Measurements from ENCODE around the gene TNRC18. TPM values are rescaled to one million over a fixed set of nuclear protein-coding genes. Genes with fewer than 3 reads are reported as not detected.

Gene TNRC18
- polyA plus RNA-seq, 1 donor from 2014 or later = 23.6 TPM

GRCh38 chr7:5357951-5358350 is 65.7 kb downstream of the TNRC18 start:
- Histone ChIP-seq H3F3A (ENCODE audit: insufficient read depth, low read length, poor library complexity, severe bottlenecking) (no peaks in the 10 kb centered on the region), H3K4me2 (ENCODE audit: low read length) (no peak overlapping the region), H3K9me2 (ENCODE audit: insufficient read depth, low read length) (no peaks in the 10 kb centered on the region), H2AFZ (ENCODE audit: low read depth, low read length) (no peak overlapping the region), H3K4me3 (ENCODE audit: low read length) (no peak overlapping the region), H4K20me1 (ENCODE audit: insufficient read depth) (peaks cover 10% of the 10 kb centered on the region), H3K27me3 (ENCODE audit: insufficient read depth, low read depth, low read length) (no peaks in the 10 kb centered on the region), H3K79me2 (replicated peaks; ENCODE audit: insufficient read depth, low read length) (peaks cover 54% of the 10 kb centered on the region), H3K27ac (ENCODE audit: low read length) (no peak overlapping the region), H3K9ac (ENCODE audit: low read length) (no peak overlapping the region), H3K9me3 (ENCODE audit: low read length) (no peaks in the 10 kb centered on the region), H3K36me3 (ENCODE audit: insufficient read depth, low read length) (peaks cover 8% of the 10 kb centered on the region)
- TF ChIP-seq POLR2AphosphoS5 (IDR thresholded peaks at IDR 0.05) = no peak
- TF ChIP-seq RAD21 (conservative IDR thresholded peaks at IDR 0.05) = no peak
- no peak for TF ChIP-seq SMC3 (conservative IDR thresholded peaks at IDR 0.05; ENCODE audit: poor library complexity)
- TF ChIP-seq MXI1 (conservative IDR thresholded peaks at IDR 0.05; ENCODE audit: poor library complexity, severe bottlenecking) = no peak
- no peak for TF ChIP-seq EZH2 (IDR thresholded peaks at IDR 0.05; ENCODE audit: borderline replicate concordance, insufficient read depth, low read length, poor library complexity, severe bottlenecking)
- no peak for TF ChIP-seq CTCF (IDR thresholded peaks at IDR 0.05; ENCODE audit: poor library complexity, severe bottlenecking)
- TF ChIP-seq EP300 (conservative IDR thresholded peaks at IDR 0.05; ENCODE audit: poor library complexity, severe bottlenecking) = no peak
- TF ChIP-seq TAF1 (IDR thresholded peaks at IDR 0.05; ENCODE audit: low read depth) = no peak
- no peak for TF ChIP-seq REST (IDR thresholded peaks at IDR 0.05; ENCODE audit: borderline replicate concordance)

GRCh38 chr7:5356751-5357119 is 66.9 kb downstream of the TNRC18 start:
- Histone ChIP-seq H3K4me3 (ENCODE audit: low read length) (no peak overlapping the region), H3K9me2 (ENCODE audit: insufficient read depth, low read length) (no peaks in the 10 kb centered on the region), H3K79me2 (replicated peaks; ENCODE audit: insufficient read depth, low read length) (peaks cover 56% of the 10 kb centered on the region), H3K36me3 (ENCODE audit: insufficient read depth, low read length) (peaks cover 9% of the 10 kb centered on the region), H4K20me1 (ENCODE audit: insufficient read depth) (peaks cover 16% of the 10 kb centered on the region), H3K27me3 (ENCODE audit: insufficient read depth, low read depth, low read length) (no peaks in the 10 kb centered on the region), H3F3A (ENCODE audit: insufficient read depth, low read length, poor library complexity, severe bottlenecking) (no peaks in the 10 kb centered on the region), H3K27ac (ENCODE audit: low read length) (no peak overlapping the region), H3K4me2 (ENCODE audit: low read length) (no peak overlapping the region), H3K9ac (ENCODE audit: low read length) (no peak overlapping the region), H2AFZ (ENCODE audit: low read depth, low read length) (no peak overlapping the region), H3K9me3 (ENCODE audit: low read length) (no peaks in the 10 kb centered on the region)
- TF ChIP-seq EZH2 (IDR thresholded peaks at IDR 0.05; ENCODE audit: borderline replicate concordance, insufficient read depth, low read length, poor library complexity, severe bottlenecking) = no peak
- TF ChIP-seq MXI1 (conservative IDR thresholded peaks at IDR 0.05; ENCODE audit: poor library complexity, severe bottlenecking) = no peak
- TF ChIP-seq POLR2AphosphoS5 (IDR thresholded peaks at IDR 0.05) = no peak
- TF ChIP-seq CTCF (IDR thresholded peaks at IDR 0.05; ENCODE audit: poor library complexity, severe bottlenecking) = no peak
- no peak for TF ChIP-seq EP300 (conservative IDR thresholded peaks at IDR 0.05; ENCODE audit: poor library complexity, severe bottlenecking)
- TF ChIP-seq TAF1 (IDR thresholded peaks at IDR 0.05; ENCODE audit: low read depth) = no peak
